Renal pelvis (tissue), 4 donors: Measurements from ENCODE around the gene TTLL5. TPM values are rescaled to one million over a fixed set of nuclear protein-coding genes. Genes with fewer than 3 reads are reported as not detected.

Experiments used
- DNase-seq: peaks from one replicate; pipeline ENCODE4 v3.0.0-alpha.2; 2013
- polyA plus RNA-seq, 3 donors: library from polyadenylated mRNA; unstranded; fragments of 120-200 nt; gene quantifications; one replicate each; pipeline ENCODE4 v1.2.1, GENCODE V29; 2013; ENCODE audit not compliant: insufficient read length in 3 of 3

The TTLL5 gene
- polyA plus RNA-seq, 3 donors = 27.6 to 37.4 (median 33.7) TPM

GRCh38 chr14:75960231-75960630 lies 299.2 kb downstream of the TTLL5 start:
- no peak for DNase-seq

DNA sequence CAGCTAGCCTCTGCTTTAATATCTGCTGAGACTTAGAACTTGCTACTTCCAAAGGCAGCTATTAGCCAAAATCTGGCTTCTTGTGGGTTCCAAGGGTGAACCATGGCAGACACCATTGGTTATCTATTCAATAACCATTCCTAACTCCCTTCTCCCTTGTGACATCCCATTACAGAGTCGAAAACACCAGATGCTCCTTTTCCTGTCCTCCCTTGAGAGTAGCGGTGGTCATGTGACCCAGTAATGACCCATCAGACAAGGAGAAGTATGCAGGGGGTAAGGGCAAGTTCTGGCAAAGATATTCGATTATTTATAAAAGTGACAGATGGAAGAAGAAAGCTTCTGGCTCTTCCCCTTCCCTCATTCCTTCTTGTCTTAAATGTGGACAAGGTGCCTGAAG lies 300.6 kb downstream of the TTLL5 start:
- no peak for DNase-seq

DNA sequence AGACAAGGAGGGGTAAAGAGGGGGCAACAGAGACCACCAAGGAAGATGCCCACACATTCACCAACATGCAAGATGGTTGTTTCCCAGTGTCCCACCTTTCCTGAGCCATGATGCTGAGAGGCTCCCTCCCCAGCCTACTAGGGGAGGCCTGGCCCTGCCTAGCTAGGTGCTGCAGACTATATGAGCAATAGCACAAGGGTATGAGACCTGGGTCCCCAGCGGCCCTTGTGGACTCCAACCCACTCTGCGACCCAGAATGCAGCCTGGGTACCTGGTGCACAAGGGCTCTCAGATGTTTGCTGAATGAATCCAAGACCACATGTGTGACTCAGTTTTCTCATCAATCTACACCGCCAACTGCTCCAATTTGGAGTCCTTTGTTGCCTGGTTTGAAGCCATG lies 306.8 kb downstream of the TTLL5 start:
- DNase-seq = no peak

DNA sequence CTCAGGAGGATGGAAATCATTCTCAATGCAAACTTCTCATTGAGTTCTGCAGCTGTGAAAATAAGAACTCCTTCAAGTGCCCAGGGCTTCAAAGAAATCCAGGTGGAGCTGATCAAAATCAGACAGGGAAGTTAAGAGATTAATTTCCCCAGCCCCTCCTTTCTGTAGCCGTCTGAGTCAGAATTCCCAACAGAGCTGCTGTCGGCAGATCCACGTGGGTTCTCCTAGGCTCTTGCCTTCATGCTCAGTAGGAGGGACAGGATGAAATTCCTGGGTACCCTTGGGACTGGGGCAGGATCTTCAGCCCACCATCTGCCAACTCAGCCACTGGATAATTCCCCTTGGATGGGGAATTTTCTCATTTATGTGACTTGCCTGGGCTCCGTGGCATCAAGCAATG lies 307.4 kb downstream of the TTLL5 start:
- no peak for DNase-seq

- DNase-seq = no peak
Measured at GRCh38 chr14:75969126-75969525, 308.1 kb downstream of the TTLL5 start.

DNA sequence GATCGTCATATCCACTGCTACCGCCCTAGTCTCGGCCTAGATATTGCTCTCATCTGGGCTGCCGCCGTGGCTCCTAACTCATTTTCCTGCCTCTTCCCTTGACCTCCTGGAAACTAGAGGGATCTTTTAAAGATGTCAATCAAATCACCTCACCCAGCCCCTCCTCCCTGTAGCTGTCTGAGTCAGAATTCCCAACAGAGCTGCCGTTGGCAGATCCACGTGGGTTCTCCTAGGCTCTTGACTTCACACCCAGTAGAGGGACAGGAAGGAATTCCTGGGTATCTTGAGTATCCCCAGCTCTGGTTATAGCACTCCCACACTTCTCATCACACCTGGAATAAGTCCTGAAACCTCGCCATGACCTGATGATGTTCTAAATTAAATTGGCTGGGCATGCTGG lies 308.8 kb downstream of the TTLL5 start:
- no peak for DNase-seq

- no peak for DNase-seq
Measured at GRCh38 chr14:75970989-75971388, 309.9 kb downstream of the TTLL5 start.

GRCh38 chr14:75971509-75971908 lies 310.5 kb downstream of the TTLL5 start:
- DNase-seq = no peak

DNA sequence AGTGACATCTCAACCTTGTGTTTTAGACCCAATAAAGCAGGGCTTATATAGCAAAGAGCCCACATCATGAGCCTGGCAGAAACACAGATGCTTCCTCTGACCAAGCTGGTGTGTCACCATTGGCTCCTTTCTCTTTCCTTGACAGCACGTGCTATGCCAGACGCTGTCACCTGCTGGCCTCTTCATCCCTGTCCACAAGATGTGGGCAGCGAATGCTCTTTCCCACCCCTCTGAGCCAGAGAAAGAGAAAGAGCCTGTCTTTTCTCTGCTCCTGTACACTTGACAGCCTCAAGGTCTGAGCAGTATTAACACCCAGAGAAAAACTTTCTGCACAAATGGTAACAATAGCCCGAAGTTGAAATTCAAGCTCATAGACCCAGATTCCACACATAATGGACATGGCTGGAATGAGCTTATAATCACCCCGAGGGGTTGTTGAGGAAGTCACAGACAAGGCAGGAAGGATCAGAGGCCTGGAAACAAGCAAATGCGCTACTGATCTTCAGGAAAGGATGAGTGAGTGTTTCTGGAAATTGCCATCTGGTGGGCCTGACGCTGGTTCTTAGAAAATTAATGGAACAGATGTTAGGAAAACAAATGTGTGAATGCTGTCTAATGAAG lies 311.9 kb downstream of the TTLL5 start:
- no peak for DNase-seq

- no peak for DNase-seq
Measured at GRCh38 chr14:75976826-75977581, 316.0 kb downstream of the TTLL5 start.

- DNase-seq = no peak
Measured at GRCh38 chr14:75977582-75977943, 316.5 kb downstream of the TTLL5 start.

GRCh38 chr14:75978249-75978731 lies 317.2 kb downstream of the TTLL5 start:
- no peak for DNase-seq

- no peak for DNase-seq
Measured at GRCh38 chr14:75979071-75979571, 318.1 kb downstream of the TTLL5 start.

DNA sequence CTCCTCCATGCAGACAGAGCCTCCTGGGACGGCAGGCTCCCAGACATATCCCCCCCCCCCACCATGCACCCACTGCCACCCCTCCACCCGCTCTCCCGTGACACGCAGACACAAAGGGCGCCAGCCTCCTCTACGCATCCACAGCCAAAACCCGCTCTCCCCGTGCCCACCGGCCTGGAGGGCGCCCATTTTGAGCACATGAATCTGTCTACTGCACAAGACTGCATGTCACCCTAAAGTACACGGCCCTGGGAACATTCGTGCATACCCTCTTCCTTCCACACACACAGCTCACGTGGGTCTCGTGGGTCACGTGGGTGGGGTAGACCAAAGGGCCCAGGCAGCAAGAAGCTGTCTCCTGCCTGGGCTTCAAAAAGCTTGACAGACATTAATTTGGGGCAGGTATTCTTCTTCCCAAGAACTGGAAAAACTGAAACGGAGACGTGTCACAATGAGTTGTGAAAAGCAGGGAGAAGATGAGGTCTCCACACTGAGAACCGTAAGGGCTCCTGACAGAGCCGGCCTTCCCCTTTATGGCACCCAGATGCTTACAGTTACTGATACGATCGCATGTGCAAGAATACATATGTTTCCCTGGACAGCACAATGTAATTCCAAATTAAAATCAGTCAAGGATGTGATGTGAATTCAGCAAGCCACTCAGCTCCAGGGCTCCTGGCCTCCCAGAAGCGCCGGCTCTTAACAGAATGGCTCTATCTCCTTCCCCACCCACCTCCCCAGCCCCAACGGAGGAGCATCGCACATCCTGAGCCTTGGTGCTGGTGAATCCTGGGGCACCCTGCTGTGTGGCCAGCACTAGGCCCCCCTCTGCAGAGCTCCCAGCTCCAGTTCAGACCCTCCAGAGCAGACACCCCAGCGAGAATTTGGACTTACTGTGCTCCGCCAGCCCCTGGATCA lies 318.9 kb downstream of the TTLL5 start:
- DNase-seq = no peak

DNA sequence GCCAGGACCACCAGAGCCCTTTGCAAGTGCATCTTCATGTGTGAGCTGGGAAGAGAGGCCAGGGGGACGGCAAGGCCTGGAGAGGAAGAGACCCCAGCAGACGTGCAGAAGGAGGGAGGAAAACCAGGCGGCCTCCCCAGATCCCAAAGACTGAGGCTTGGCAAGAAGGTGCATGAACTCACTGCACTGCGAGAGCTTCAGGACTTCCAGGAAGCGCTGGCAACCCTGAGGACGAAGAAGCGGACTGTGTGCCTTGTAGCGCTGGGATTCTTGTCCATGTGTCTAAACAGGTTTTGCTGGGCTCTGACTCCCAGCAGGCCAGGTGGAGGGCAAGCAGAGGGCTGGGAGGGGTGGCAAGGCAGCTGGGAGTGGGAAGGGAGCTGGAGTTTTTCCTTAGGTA lies 319.8 kb downstream of the TTLL5 start:
- DNase-seq = no peak

GRCh38 chr14:75981426-75982265 lies 320.6 kb downstream of the TTLL5 start, which contains the start of gene TGFB3:
Gene TGFB3 (minus strand): TSS chr14:75981995. CDS start chr14:75980893, 1,102 bp downstream.
- DNase-seq = peak; percentile 90

DNA sequence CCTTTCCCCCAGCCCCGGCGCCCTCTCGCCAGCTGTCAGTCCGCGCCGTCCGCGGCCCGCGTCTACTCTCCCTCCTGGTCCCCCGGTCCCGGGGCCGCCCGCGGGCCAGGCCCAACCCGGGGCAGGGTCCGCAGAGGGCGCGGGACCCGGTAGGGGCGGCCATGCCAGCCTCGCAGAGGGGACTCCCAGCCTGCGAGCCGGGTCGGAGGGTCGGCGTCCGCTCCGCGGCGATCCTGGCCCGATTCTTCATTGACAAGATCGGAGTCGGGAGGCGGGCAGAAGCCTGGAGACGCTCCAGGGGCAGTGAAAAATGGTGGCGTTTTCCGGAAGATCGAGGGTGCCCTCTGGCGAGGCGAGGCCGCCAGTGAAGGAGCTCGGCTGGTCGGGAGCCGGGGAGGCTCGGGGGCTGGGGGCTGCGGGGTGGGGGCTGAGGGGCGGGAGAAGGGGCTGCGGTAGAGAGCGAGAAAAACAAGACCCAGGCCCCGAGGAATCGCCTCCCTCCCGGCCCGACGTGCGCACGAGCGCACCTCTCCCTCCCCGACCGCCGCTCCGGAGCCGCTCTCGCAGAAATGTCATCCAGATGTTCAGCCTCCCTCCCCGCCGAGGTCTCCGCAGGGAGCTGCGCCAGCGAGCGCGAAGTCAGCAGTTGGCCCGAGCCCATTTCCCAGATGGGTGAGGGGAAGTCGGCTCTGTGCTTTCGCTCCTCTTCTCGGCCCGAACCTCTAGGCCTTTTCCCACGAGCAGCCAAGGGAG lies 321.4 kb downstream of the TTLL5 start:
- peak; percentile 84 for DNase-seq

DNA sequence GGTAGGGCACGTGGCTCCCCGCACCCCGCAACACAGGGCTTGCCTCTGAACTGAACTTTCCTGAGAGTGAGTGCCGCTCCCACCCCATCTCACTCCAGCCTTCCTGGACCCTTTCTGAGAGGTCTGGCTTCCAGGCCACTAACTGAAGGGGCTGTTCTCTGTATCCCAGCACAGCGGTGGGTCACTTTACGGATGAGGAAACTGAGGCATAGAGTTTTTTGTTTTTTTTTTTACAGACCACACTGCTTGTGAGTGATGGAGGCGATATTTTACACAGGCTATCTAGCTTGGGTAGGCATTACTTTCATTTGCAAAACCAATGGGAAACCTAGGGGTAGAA lies 321.9 kb downstream of the TTLL5 start:
- no peak for DNase-seq

GRCh38 chr14:75984674-75985073 lies 323.6 kb downstream of the TTLL5 start:
- DNase-seq = no peak

GRCh38 chr14:75985618-75986438 lies 324.8 kb downstream of the TTLL5 start, which contains the start of gene IFT43:
Gene IFT43 (plus strand): TSS chr14:75985763. CDS start chr14:75985787, 24 bp downstream.
- peak; percentile 91 for DNase-seq
